ENCODE data around the gene KRTAP10-11. TPM values are rescaled to one million over a fixed set of nuclear protein-coding genes. Genes with fewer than 3 reads are reported as not detected.

The KRTAP10-11 gene
- total RNA-seq, 1 experiment from 2014 or later: not detected

DNA sequence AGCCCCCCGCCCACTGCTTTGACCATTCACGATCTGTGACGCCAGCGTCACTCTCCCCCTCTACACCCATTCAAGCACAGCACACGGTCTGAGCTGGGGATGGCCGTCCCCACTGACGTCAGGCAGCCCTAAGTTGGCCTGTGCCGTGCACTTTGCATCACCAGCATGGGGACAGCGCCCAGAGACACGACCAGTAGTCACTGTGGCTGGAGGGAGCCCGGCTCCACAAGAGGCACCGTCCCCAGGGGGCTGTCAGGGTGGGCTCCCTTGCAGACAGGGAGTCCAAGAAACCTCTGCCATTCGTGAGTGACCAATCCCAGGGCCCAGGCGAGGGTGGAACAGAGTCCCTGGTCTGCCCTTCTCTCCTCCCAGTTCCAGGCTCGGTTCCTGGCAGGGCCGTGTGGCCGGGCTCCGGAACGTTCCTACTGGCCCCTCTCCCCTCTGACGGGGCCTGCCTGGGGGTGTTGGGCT, 32.0 kb upstream of the KRTAP10-11 start:
- no TSS peak for BruUV-seq (replicated peaks)
- H3K4me3 ChIP-seq (ENCODE audit: low read depth, low read length): no peak overlapping the region
- no peaks in the 10 kb centered on the region for H3K36me3 Mint-ChIP-seq (ENCODE audit: insufficient read depth, unreplicated experiment)
- H3K27me3 ChIP-seq (replicated peaks; ENCODE audit: control insufficient read depth, insufficient read depth, low read length): no peaks in the 10 kb centered on the region
- TF ChIP-seq, protein P1, sequence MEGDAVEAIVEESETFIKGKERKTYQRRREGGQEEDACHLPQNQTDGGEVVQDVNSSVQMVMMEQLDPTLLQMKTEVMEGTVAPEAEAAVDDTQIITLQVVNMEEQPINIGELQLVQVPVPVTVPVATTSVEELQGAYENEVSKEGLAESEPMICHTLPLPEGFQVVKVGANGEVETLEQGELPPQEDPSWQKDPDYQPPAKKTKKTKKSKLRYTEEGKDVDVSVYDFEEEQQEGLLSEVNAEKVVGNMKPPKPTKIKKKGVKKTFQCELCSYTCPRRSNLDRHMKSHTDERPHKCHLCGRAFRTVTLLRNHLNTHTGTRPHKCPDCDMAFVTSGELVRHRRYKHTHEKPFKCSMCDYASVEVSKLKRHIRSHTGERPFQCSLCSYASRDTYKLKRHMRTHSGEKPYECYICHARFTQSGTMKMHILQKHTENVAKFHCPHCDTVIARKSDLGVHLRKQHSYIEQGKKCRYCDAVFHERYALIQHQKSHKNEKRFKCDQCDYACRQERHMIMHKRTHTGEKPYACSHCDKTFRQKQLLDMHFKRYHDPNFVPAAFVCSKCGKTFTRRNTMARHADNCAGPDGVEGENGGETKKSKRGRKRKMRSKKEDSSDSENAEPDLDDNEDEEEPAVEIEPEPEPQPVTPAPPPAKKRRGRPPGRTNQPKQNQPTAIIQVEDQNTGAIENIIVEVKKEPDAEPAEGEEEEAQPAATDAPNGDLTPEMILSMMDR (IDR thresholded peaks at IDR 0.05; ENCODE audit: insufficient read depth in 1 of 2, low read depth in 1 of 2, low read length in 1 of 2, severe bottlenecking in 1 of 2, unreplicated experiment in 1 of 2): no peak
- H3K9me3 Mint-ChIP-seq (ENCODE audit: unreplicated experiment): peaks cover 39% of the 10 kb centered on the region
- H3K36me3 ChIP-seq (ENCODE audit: control insufficient read depth, insufficient read depth, low read length): no peaks in the 10 kb centered on the region
- intact Hi-C loops (cut with micrococcal nuclease; ENCODE audit: unreplicated experiment): no loop called here
- no peak overlapping the region for H3K4me3 Mint-ChIP-seq (ENCODE audit: unreplicated experiment)
- H3K27ac Mint-ChIP-seq (ENCODE audit: unreplicated experiment): no peak overlapping the region
- H3K4me1 ChIP-seq: no peaks in the 10 kb centered on the region
- H3K4me1 Mint-ChIP-seq (ENCODE audit: low read depth, unreplicated experiment): no peaks in the 10 kb centered on the region
- H3K9me3 ChIP-seq: 0 out of 2 replicates have a peak, but pooled peaks cover 5% of the 10 kb centered on the region
- ChIA-PET CTCF (no interaction called here), POLR2A (no interaction called here)
- H3K27me3 Mint-ChIP-seq (ENCODE audit: insufficient read depth, unreplicated experiment): peaks cover 6% of the 10 kb centered on the region
- no peak for DNase-seq

DNA sequence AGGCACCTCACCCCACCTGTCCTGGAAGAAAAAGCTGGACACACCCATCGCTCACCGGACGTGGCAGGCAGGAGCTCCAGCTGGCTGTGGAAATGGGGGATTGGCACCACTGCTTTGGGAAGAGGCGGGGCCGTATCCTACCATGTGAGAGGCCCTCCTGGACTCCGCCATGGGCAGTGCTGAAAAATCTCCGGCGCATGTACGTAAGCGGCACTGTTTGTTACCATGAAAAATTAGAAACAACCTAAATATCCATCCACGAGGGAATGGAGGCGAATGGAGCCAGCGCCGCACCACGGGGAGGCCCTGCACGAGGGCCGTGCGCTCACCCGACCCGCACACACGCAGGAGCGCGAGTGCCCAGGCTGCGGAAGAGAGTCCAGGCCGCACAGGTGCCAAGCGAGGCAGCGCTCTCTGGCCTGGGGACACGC, 31.2 kb upstream of the KRTAP10-11 start:
- no peak overlapping the region for H3K27ac Mint-ChIP-seq (ENCODE audit: unreplicated experiment)
- TF ChIP-seq, protein P1 (IDR thresholded peaks at IDR 0.05; ENCODE audit: insufficient read depth in 1 of 2, low read depth in 1 of 2, low read length in 1 of 2, severe bottlenecking in 1 of 2, unreplicated experiment in 1 of 2): no peak
- Histone ChIP-seq H3K27me3 (replicated peaks; ENCODE audit: control insufficient read depth, insufficient read depth, low read length) (no peaks in the 10 kb centered on the region), H3K9me3 (0 out of 2 replicates have a peak, but pooled peaks cover 11% of the 10 kb centered on the region), H3K4me1 (no peaks in the 10 kb centered on the region), H3K36me3 (ENCODE audit: control insufficient read depth, insufficient read depth, low read length) (no peaks in the 10 kb centered on the region), H3K4me3 (ENCODE audit: low read depth, low read length) (no peak overlapping the region)
- ChIA-PET CTCF (interaction anchor here (0.7 kb wide), 1 partner anchor 271 kb away, joined by 4 read pairs; no protein-coding TSS in a partner anchor), POLR2A (no interaction called here)
- no peak for DNase-seq
- H3K36me3 Mint-ChIP-seq (ENCODE audit: insufficient read depth, unreplicated experiment): no peaks in the 10 kb centered on the region
- no peaks in the 10 kb centered on the region for H3K4me1 Mint-ChIP-seq (ENCODE audit: low read depth, unreplicated experiment)
- H3K4me3 Mint-ChIP-seq (ENCODE audit: unreplicated experiment): no peak overlapping the region
- H3K27me3 Mint-ChIP-seq (ENCODE audit: insufficient read depth, unreplicated experiment): peaks cover 6% of the 10 kb centered on the region
- intact Hi-C loops (cut with micrococcal nuclease; ENCODE audit: unreplicated experiment): no loop called here
- H3K9me3 Mint-ChIP-seq (ENCODE audit: unreplicated experiment): peaks cover 39% of the 10 kb centered on the region
- no TSS peak for BruUV-seq (replicated peaks)

- H3K36me3 Mint-ChIP-seq (ENCODE audit: insufficient read depth, unreplicated experiment): no peaks in the 10 kb centered on the region
- Histone ChIP-seq H3K4me3 (ENCODE audit: low read depth, low read length) (no peak overlapping the region), H3K27me3 (replicated peaks; ENCODE audit: control insufficient read depth, insufficient read depth, low read length) (no peaks in the 10 kb centered on the region), H3K9me3 (peaks cover 13% of the 10 kb centered on the region; the same call in 1 of the 2 replicates), H3K4me1 (no peaks in the 10 kb centered on the region), H3K36me3 (ENCODE audit: control insufficient read depth, insufficient read depth, low read length) (no peaks in the 10 kb centered on the region)
- no peak overlapping the region for H3K4me3 Mint-ChIP-seq (ENCODE audit: unreplicated experiment)
- peaks cover 40% of the 10 kb centered on the region for H3K9me3 Mint-ChIP-seq (ENCODE audit: unreplicated experiment)
- TF ChIP-seq, protein P1 (IDR thresholded peaks at IDR 0.05; ENCODE audit: insufficient read depth in 1 of 2, low read depth in 1 of 2, low read length in 1 of 2, severe bottlenecking in 1 of 2, unreplicated experiment in 1 of 2): no peak
- no TSS peak for BruUV-seq (replicated peaks)
- no peaks in the 10 kb centered on the region for H3K4me1 Mint-ChIP-seq (ENCODE audit: low read depth, unreplicated experiment)
- no peak overlapping the region for H3K27ac Mint-ChIP-seq (ENCODE audit: unreplicated experiment)
- intact Hi-C loops (cut with micrococcal nuclease; ENCODE audit: unreplicated experiment): no loop called here
- POLR2A ChIA-PET: no interaction called here
- CTCF ChIA-PET: interaction anchor here (0.7 kb wide), 1 partner anchor 271 kb away, joined by 4 read pairs; no protein-coding TSS in a partner anchor
- DNase-seq: no peak
- peaks cover 6% of the 10 kb centered on the region for H3K27me3 Mint-ChIP-seq (ENCODE audit: insufficient read depth, unreplicated experiment)
Observed at GRCh38 chr21:44615466-44615865, 30.7 kb upstream of the KRTAP10-11 start.

All from Caco-2 (cell line).